Liver (tissue), 9 donors: ENCODE results near the gene ARHGEF26. TPM values are rescaled to one million over a fixed set of nuclear protein-coding genes. Genes with fewer than 3 reads are reported as not detected.
A peak's percentile ranks its signal among the peaks of the same experiment; 100 is the strongest.

Experiments
- DNase-seq: peaks from one replicate; pipeline ENCODE4 v3.0.0-alpha.2; 2017; ENCODE audit warnings: low spot score
- H3K27ac ChIP-seq, 2 donors: one replicate each; pipeline ENCODE4 v1.7.0; 2013; ENCODE audit warnings: inconsistent platforms in 2 of 2, low read length in 2 of 2, control low read depth in 1 of 2, low read depth in 1 of 2, mild to moderate bottlenecking in 1 of 2
- H3K27me3 ChIP-seq, 4 donors: one replicate each; pipeline versions ENCODE4 v1.6.1 to v1.7.0; 2013; ENCODE audit warnings: low read length in 3 of 4, inconsistent platforms in 1 of 4, mild to moderate bottlenecking in 1 of 4, moderate library complexity in 1 of 4; ENCODE audit not compliant: control insufficient read depth in 4 of 4, insufficient read depth in 4 of 4
- H3K36me3 ChIP-seq, 4 donors: one replicate each; pipeline versions ENCODE4 v1.6.1 to v1.7.0; 2013; ENCODE audit warnings: low read length in 3 of 4, mild to moderate bottlenecking in 3 of 4, low read depth in 1 of 4, moderate library complexity in 1 of 4; ENCODE audit not compliant: control insufficient read depth in 4 of 4, insufficient read depth in 3 of 4
- H3K4me1 ChIP-seq, 4 donors: one replicate each; pipeline versions ENCODE4 v1.6.1 to v1.7.0; 2013; ENCODE audit warnings: low read length in 3 of 4, mild to moderate bottlenecking in 3 of 4, moderate library complexity in 1 of 4; ENCODE audit not compliant: control insufficient read depth in 4 of 4, insufficient read depth in 4 of 4
- H3K4me3 ChIP-seq, 3 donors: one replicate each; pipeline versions ENCODE4 v1.6.1 to v1.7.0; 2013; ENCODE audit warnings: low read length in 3 of 3, control low read depth in 1 of 3, low read depth in 1 of 3, mild to moderate bottlenecking in 1 of 3
- H3K9ac ChIP-seq, 2 donors: one replicate each; pipeline ENCODE4 v1.7.0; 2013; ENCODE audit warnings: low read length in 2 of 2, mild to moderate bottlenecking in 2 of 2, moderate library complexity in 2 of 2, control low read depth in 1 of 2, low read depth in 1 of 2
- H3K9me3 ChIP-seq, 4 donors: one replicate each; pipeline versions ENCODE4 v1.6.1 to v1.7.0; 2013; ENCODE audit warnings: low read length in 3 of 4; ENCODE audit not compliant: control insufficient read depth in 4 of 4
- ATF3 ChIP-seq: IDR thresholded peaks from 2 replicates; pipeline ENCODE4 v1.6.1; 2016; ENCODE audit warnings: antibody characterized with exemption
- EGR1 ChIP-seq, 2 donors: IDR thresholded peaks; 2 replicates each; pipeline ENCODE4 v1.6.1; 2016 to 2018; ENCODE audit warnings: antibody characterized with exemption in 2 of 2, low read depth in 2 of 2
- FOXA2 ChIP-seq: IDR thresholded peaks from 2 replicates; pipeline ENCODE4 v1.6.1; 2016; ENCODE audit warnings: antibody characterized with exemption
- GABPA ChIP-seq, 2 donors: IDR thresholded peaks in 1 of 2; conservative IDR thresholded peaks in 1 of 2; 2 replicates each; pipeline ENCODE4 v1.6.1; 2016; ENCODE audit warnings: antibody characterized with exemption in 2 of 2, mild to moderate bottlenecking in 1 of 2, moderate library complexity in 1 of 2
- HNF4A ChIP-seq, 2 donors: conservative IDR thresholded peaks; 2 replicates each; pipeline ENCODE4 v1.6.1; 2016; ENCODE audit warnings: antibody characterized with exemption in 2 of 2, mild to moderate bottlenecking in 2 of 2
- HNF4G ChIP-seq: IDR thresholded peaks from 2 replicates; pipeline ENCODE4 v1.6.1; 2016; ENCODE audit warnings: antibody characterized with exemption
- JUND ChIP-seq, 2 donors: IDR thresholded peaks; 2 replicates each; pipeline ENCODE4 v1.6.1; 2016; ENCODE audit warnings: antibody characterized with exemption in 2 of 2
- MAX ChIP-seq: IDR thresholded peaks from 2 replicates; pipeline ENCODE4 v1.6.1; 2016; ENCODE audit warnings: antibody characterized with exemption
- NR2F2 ChIP-seq: IDR thresholded peaks from 2 replicates; pipeline ENCODE4 v1.6.1; 2016; ENCODE audit warnings: antibody characterized with exemption
- RAD21 ChIP-seq, 2 donors: IDR thresholded peaks; 2 replicates each; pipeline ENCODE4 v1.6.1; 2016; ENCODE audit warnings: antibody characterized with exemption in 2 of 2, mild to moderate bottlenecking in 2 of 2
- RXRA ChIP-seq, 2 donors: IDR thresholded peaks; 2 replicates each; pipeline ENCODE4 v1.6.1; 2017 to 2018; ENCODE audit warnings: antibody characterized with exemption in 2 of 2, mild to moderate bottlenecking in 1 of 2
- SP1 ChIP-seq: IDR thresholded peaks from 2 replicates; pipeline ENCODE4 v1.6.1; 2018; ENCODE audit warnings: antibody characterized with exemption, mild to moderate bottlenecking
- TAF1 ChIP-seq: conservative IDR thresholded peaks from 2 replicates; pipeline ENCODE4 v1.6.1; 2016; ENCODE audit warnings: antibody characterized with exemption, mild to moderate bottlenecking
- YY1 ChIP-seq: IDR thresholded peaks from 2 replicates; pipeline ENCODE4 v1.6.1; 2016; ENCODE audit warnings: antibody characterized with exemption, mild to moderate bottlenecking
- WGBS: extraction: QIAGEN DNeasy Blood & Tissue Kit; methylation state at CpG from one replicate; pipeline ENCODE4 v1.1.7; 2013; 5-methylcytosine and 5-hydroxymethylcytosine counted together
- polyA plus RNA-seq, 2 donors: library from polyadenylated mRNA; stranded (reverse) in 1 of 2; unstranded in 1 of 2; fragments of 200-250 nt in 1 of 2; fragments of >200 nt in 1 of 2; fragmentation: Nextera tagmentation in 1 of 2; extraction: Ambion mirVana in 1 of 2; gene quantifications; one replicate each; pipeline versions ENCODE4 v1.2.1 to v1.2.3, GENCODE V29; 2013 to 2015
- total RNA-seq, 2 donors: library from RNA; depleted of rRNA; stranded (reverse); fragments of >200 nt; gene quantifications; one replicate each; pipeline ENCODE4 v1.2.3, GENCODE V29; 2014
- TF ChIP-seq, protein P1 (sequence below): IDR thresholded peaks from 2 replicates; pipeline ENCODE4 v1.6.1; 2016; ENCODE audit warnings: antibody characterized with exemption, mild to moderate bottlenecking
- TF ChIP-seq, protein P2 (sequence below): IDR thresholded peaks from 2 replicates; pipeline ENCODE4 v1.6.1; 2016; ENCODE audit warnings: antibody characterized with exemption
- TF ChIP-seq, protein P3 (sequence below): fragments of 150-350 bp; IDR thresholded peaks from 2 replicates; pipeline ENCODE4 v1.5.1; 2017; ENCODE audit warnings: improper control_type of control experiment, low read depth, low read length; ENCODE audit not compliant: missing input control
- donor health status: healthy.
- donor health status: healthy.
- donor health status: healthy.
- donor health status: healthy.
- donor health status: healthy.

ARHGEF26 gene
- total and polyA plus RNA-seq, 4 donors: 1.4 to 27.9 (median 18.7) TPM

- 89% methylated on average over 2 of the region's 2 CpGs for whole genome bisulfite sequencing
- TF ChIP-seq MAX (no peak), HNF4A (conservative IDR thresholded peaks at IDR 0.05) (no peak), RAD21 (IDR thresholded peaks at IDR 0.05) (no peak), FOXA2 (no peak), GABPA (IDR thresholded peaks at IDR 0.05 in 1 of 2, conservative IDR thresholded peaks at IDR 0.05 in 1 of 2) (no peak), NR2F2 (no peak), JUND (IDR thresholded peaks at IDR 0.05) (no peak), HNF4G (no peak), SP1 (no peak)
- TF ChIP-seq, protein P1, sequence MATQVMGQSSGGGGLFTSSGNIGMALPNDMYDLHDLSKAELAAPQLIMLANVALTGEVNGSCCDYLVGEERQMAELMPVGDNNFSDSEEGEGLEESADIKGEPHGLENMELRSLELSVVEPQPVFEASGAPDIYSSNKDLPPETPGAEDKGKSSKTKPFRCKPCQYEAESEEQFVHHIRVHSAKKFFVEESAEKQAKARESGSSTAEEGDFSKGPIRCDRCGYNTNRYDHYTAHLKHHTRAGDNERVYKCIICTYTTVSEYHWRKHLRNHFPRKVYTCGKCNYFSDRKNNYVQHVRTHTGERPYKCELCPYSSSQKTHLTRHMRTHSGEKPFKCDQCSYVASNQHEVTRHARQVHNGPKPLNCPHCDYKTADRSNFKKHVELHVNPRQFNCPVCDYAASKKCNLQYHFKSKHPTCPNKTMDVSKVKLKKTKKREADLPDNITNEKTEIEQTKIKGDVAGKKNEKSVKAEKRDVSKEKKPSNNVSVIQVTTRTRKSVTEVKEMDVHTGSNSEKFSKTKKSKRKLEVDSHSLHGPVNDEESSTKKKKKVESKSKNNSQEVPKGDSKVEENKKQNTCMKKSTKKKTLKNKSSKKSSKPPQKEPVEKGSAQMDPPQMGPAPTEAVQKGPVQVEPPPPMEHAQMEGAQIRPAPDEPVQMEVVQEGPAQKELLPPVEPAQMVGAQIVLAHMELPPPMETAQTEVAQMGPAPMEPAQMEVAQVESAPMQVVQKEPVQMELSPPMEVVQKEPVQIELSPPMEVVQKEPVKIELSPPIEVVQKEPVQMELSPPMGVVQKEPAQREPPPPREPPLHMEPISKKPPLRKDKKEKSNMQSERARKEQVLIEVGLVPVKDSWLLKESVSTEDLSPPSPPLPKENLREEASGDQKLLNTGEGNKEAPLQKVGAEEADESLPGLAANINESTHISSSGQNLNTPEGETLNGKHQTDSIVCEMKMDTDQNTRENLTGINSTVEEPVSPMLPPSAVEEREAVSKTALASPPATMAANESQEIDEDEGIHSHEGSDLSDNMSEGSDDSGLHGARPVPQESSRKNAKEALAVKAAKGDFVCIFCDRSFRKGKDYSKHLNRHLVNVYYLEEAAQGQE: no peak
- TF ChIP-seq, protein P2, sequence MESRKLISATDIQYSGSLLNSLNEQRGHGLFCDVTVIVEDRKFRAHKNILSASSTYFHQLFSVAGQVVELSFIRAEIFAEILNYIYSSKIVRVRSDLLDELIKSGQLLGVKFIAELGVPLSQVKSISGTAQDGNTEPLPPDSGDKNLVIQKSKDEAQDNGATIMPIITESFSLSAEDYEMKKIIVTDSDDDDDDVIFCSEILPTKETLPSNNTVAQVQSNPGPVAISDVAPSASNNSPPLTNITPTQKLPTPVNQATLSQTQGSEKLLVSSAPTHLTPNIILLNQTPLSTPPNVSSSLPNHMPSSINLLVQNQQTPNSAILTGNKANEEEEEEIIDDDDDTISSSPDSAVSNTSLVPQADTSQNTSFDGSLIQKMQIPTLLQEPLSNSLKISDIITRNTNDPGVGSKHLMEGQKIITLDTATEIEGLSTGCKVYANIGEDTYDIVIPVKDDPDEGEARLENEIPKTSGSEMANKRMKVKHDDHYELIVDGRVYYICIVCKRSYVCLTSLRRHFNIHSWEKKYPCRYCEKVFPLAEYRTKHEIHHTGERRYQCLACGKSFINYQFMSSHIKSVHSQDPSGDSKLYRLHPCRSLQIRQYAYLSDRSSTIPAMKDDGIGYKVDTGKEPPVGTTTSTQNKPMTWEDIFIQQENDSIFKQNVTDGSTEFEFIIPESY: no peak
- DNase-seq: no peak
- no peaks in the 10 kb centered on the region for H3K9me3 ChIP-seq
- H3K9ac ChIP-seq: no peak overlapping the region
- H3K4me3 ChIP-seq: no peak overlapping the region
- peak overlapping the region in 1 of 2 donors; percentile 24 for H3K27ac ChIP-seq
- no peaks in the 10 kb centered on the region for H3K27me3 ChIP-seq
- peaks cover 4 to 30% (median 18%) of the 10 kb centered on the region in 4 donors for H3K36me3 ChIP-seq
- no peaks in the 10 kb centered on the region for H3K4me1 ChIP-seq
Observed at GRCh38 chr3:154243353-154243752, 122.2 kb downstream of the ARHGEF26 start.

- Histone ChIP-seq H3K36me3 (peaks cover 4 to 30% (median 18%) of the 10 kb centered on the region in 4 donors), H3K9me3 (no peaks in the 10 kb centered on the region), H3K4me3 (no peak overlapping the region), H3K9ac (no peak overlapping the region), H3K27me3 (no peaks in the 10 kb centered on the region), H3K27ac (no peak overlapping the region), H3K4me1 (no peaks in the 10 kb centered on the region)
- 86% methylated on average over 2 of the region's 2 CpGs for WGBS
- no peak for DNase-seq
- TF ChIP-seq ATF3: no peak
- TF ChIP-seq, protein P3, sequence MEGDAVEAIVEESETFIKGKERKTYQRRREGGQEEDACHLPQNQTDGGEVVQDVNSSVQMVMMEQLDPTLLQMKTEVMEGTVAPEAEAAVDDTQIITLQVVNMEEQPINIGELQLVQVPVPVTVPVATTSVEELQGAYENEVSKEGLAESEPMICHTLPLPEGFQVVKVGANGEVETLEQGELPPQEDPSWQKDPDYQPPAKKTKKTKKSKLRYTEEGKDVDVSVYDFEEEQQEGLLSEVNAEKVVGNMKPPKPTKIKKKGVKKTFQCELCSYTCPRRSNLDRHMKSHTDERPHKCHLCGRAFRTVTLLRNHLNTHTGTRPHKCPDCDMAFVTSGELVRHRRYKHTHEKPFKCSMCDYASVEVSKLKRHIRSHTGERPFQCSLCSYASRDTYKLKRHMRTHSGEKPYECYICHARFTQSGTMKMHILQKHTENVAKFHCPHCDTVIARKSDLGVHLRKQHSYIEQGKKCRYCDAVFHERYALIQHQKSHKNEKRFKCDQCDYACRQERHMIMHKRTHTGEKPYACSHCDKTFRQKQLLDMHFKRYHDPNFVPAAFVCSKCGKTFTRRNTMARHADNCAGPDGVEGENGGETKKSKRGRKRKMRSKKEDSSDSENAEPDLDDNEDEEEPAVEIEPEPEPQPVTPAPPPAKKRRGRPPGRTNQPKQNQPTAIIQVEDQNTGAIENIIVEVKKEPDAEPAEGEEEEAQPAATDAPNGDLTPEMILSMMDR: no peak
- no peak for TF ChIP-seq RXRA (IDR thresholded peaks at IDR 0.05)
- TF ChIP-seq GABPA (IDR thresholded peaks at IDR 0.05 in 1 of 2, conservative IDR thresholded peaks at IDR 0.05 in 1 of 2): no peak
- TF ChIP-seq JUND (IDR thresholded peaks at IDR 0.05): no peak
- no peak for TF ChIP-seq SP1
- no peak for TF ChIP-seq RAD21 (IDR thresholded peaks at IDR 0.05)
- TF ChIP-seq MAX: no peak
- no peak for TF ChIP-seq TAF1
- TF ChIP-seq FOXA2: no peak
- no peak for TF ChIP-seq NR2F2
- no peak for TF ChIP-seq YY1
- no peak for TF ChIP-seq HNF4A (conservative IDR thresholded peaks at IDR 0.05)
- no peak for TF ChIP-seq HNF4G
- TF ChIP-seq EGR1 (IDR thresholded peaks at IDR 0.05; ENCODE audit: low read depth in 2 of 2): no peak
Observed at GRCh38 chr3:154244644-154245043, 123.5 kb downstream of the ARHGEF26 start.
